PC-9 (cell line): ENCODE results near the gene PPP1R27. TPM values are rescaled to one million over a fixed set of nuclear protein-coding genes. Genes with fewer than 3 reads are reported as not detected.

Experiments
- BruUV-seq: library from RNA; stranded (reverse); fragments of 400-500 nt; replicated peaks from 2 replicates; lab custom pipeline; 2021; lab: Mats Ljungman, UMichigan
- CTCF ChIA-PET: fragments of 300-600 bp; sonication (Branson Sonifier 250); formaldehyde crosslinking; loops from one replicate; lab custom pipeline; 2022; ENCODE audit warnings: antibody characterized with exemption; lab: Charles Lee
- POLR2A ChIA-PET: fragments of 300-600 bp; sonication (Branson Sonifier 250); formaldehyde crosslinking; loops from one replicate; lab custom pipeline; 2022; ENCODE audit warnings: antibody characterized with exemption; ENCODE audit not compliant: unreplicated experiment; lab: Charles Lee
- DNase-seq, 2 experiments: peaks; one replicate each; pipeline versions ENCODE4 v3.0.0 to v3.0.0-alpha.2; 2015 to 2022; ENCODE audit warnings: mixed read lengths in 1 of 2
- H2AFZ ChIP-seq: fragments of 200-600 bp; sonication (generic); 2 replicates; pipeline ENCODE4 v1.8.1; 2017; ENCODE audit warnings: antibody characterized with exemption
- H3F3A ChIP-seq: fragments of 200-600 bp; sonication (generic); 2 replicates; pipeline ENCODE4 v1.8.1; 2017; ENCODE audit warnings: antibody characterized with exemption, mild to moderate bottlenecking, low read depth; ENCODE audit not compliant: insufficient read depth
- H3K27ac ChIP-seq: fragments of 200-600 bp; sonication (generic); 2 replicates; pipeline ENCODE4 v1.6.1; 2016; ENCODE audit warnings: mixed run types
- H3K27me3 ChIP-seq: fragments of 200-600 bp; sonication (generic); 2 replicates; pipeline ENCODE4 v1.6.1; 2016; ENCODE audit warnings: low read depth, mixed run types; ENCODE audit not compliant: insufficient read depth
- H3K36me3 ChIP-seq: fragments of 200-600 bp; sonication (generic); 2 replicates; pipeline ENCODE4 v1.6.1; 2016; ENCODE audit warnings: low read depth, mixed run types
- H3K4me1 ChIP-seq: fragments of 200-600 bp; sonication (generic); replicated peaks from 2 replicates; pipeline ENCODE4 v1.6.1; 2016; ENCODE audit warnings: mixed run types; ENCODE audit not compliant: insufficient read depth
- H3K4me2 ChIP-seq: fragments of 200-600 bp; sonication (generic); 2 replicates; pipeline ENCODE4 v1.6.1; 2017; ENCODE audit warnings: mixed run types
- H3K4me3 ChIP-seq: fragments of 200-600 bp; sonication (generic); 2 replicates; pipeline ENCODE4 v1.6.1; 2016; ENCODE audit warnings: mixed run types
- H3K79me2 ChIP-seq: fragments of 200-600 bp; sonication (generic); 2 replicates; pipeline ENCODE4 v1.6.1; 2017; ENCODE audit warnings: low read depth, mixed run types
- H3K9me2 ChIP-seq: fragments of 200-600 bp; sonication (generic); 2 replicates; pipeline ENCODE4 v1.8.1; 2017; ENCODE audit warnings: mild to moderate bottlenecking; ENCODE audit not compliant: insufficient read depth
- H3K9me3 ChIP-seq: fragments of 200-600 bp; sonication (generic); 2 replicates; pipeline ENCODE4 v1.8.1; 2016; ENCODE audit warnings: low read depth; ENCODE audit not compliant: insufficient read depth
- H4K20me1 ChIP-seq: fragments of 200-600 bp; sonication (generic); 2 replicates; pipeline ENCODE4 v1.8.1; 2017; ENCODE audit not compliant: insufficient read depth
- EZH2 ChIP-seq: fragments of 200-600 bp; sonication (generic); IDR thresholded peaks from 2 replicates; pipeline ENCODE4 v1.8.0; 2017; ENCODE audit warnings: antibody characterized with exemption, low read depth
- intact Hi-C: fragments of 100-400 bp; cut with micrococcal nuclease; formaldehyde crosslinking; loops from one replicate; pipeline ENCODE4 v1.10.0; 2022; ENCODE audit not compliant: unreplicated experiment
- total RNA-seq: library from RNA; stranded (reverse); gene quantifications from 2 replicates; pipeline ENCODE4 v1.2.3, GENCODE V29; 2021
- TF ChIP-seq, protein P1 (sequence below): fragments of 200-600 bp; sonication (generic); conservative IDR thresholded peaks from 2 replicates; pipeline ENCODE4 v1.6.1; 2017; ENCODE audit warnings: mixed run types, antibody characterized with exemption, mild to moderate bottlenecking, moderate library complexity

The PPP1R27 gene
- total RNA-seq, 1 experiment from 2014 or later: not detected

DNA sequence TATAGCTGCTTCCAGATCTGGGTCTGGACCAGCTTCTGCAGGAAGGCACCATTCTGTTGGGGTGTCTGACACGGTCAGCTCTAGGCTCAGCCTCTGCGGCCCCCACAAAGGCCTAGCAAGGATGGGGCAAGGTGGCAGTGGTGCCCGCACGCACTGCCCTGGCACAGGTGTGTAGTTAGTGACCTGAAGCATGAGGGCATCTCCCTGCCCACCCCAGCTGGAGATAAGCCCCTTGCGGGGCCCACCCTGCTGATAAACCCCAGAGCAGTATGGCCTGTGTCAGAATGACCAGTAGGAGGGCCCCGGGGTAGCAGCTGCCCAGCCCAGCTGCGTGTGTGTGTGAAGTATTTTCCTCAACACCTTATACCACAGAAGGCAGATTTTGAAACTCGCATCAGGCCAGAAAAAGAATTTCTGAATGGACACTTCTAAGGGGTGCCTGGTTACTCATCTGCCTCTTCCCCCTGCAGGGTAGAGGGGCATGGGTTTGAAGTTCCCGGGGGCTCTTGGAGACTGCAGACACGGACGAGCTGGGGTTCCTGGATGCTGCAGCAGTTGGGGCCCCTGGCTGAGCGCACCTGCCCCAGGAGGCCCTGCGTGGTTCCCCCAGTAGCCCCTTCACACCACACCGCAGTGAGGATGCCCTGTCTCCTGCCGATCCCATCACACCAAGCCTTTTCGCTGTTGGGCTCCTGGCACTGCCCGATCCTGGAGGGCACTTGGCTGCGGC lies 31.8 kb upstream of the PPP1R27 start:
- Histone ChIP-seq H3K9me2 (no peaks in the 10 kb centered on the region), H3K27ac (no peak overlapping the region), H3F3A (peaks cover 66% of the 10 kb centered on the region), H2AFZ (no peak overlapping the region), H4K20me1 (peaks cover 40% of the 10 kb centered on the region), H3K9me3 (no peaks in the 10 kb centered on the region), H3K4me2 (no peak overlapping the region), H3K79me2 (peaks cover 44% of the 10 kb centered on the region), H3K4me1 (0 out of 2 replicates have a peak, but pooled peaks cover 8% of the 10 kb centered on the region), H3K4me3 (no peak overlapping the region), H3K27me3 (no peaks in the 10 kb centered on the region), H3K36me3 (peaks cover 10% of the 10 kb centered on the region; the same call in 1 of the 2 replicates)
- BruUV-seq: no TSS peak
- intact Hi-C loops: loop anchor here (5.0 kb wide), 1 partner anchor 61 kb away; the partner anchor contains the start of gene MAFG
- ChIA-PET CTCF (no interaction called here), POLR2A (interaction anchor here (0.6 kb wide), 1 partner anchor 279 kb away, joined by 10 read pairs; no protein-coding TSS in a partner anchor)
- TF ChIP-seq, protein P1, sequence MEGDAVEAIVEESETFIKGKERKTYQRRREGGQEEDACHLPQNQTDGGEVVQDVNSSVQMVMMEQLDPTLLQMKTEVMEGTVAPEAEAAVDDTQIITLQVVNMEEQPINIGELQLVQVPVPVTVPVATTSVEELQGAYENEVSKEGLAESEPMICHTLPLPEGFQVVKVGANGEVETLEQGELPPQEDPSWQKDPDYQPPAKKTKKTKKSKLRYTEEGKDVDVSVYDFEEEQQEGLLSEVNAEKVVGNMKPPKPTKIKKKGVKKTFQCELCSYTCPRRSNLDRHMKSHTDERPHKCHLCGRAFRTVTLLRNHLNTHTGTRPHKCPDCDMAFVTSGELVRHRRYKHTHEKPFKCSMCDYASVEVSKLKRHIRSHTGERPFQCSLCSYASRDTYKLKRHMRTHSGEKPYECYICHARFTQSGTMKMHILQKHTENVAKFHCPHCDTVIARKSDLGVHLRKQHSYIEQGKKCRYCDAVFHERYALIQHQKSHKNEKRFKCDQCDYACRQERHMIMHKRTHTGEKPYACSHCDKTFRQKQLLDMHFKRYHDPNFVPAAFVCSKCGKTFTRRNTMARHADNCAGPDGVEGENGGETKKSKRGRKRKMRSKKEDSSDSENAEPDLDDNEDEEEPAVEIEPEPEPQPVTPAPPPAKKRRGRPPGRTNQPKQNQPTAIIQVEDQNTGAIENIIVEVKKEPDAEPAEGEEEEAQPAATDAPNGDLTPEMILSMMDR: no peak
- no peak for TF ChIP-seq EZH2
- DNase-seq: no peak

DNA sequence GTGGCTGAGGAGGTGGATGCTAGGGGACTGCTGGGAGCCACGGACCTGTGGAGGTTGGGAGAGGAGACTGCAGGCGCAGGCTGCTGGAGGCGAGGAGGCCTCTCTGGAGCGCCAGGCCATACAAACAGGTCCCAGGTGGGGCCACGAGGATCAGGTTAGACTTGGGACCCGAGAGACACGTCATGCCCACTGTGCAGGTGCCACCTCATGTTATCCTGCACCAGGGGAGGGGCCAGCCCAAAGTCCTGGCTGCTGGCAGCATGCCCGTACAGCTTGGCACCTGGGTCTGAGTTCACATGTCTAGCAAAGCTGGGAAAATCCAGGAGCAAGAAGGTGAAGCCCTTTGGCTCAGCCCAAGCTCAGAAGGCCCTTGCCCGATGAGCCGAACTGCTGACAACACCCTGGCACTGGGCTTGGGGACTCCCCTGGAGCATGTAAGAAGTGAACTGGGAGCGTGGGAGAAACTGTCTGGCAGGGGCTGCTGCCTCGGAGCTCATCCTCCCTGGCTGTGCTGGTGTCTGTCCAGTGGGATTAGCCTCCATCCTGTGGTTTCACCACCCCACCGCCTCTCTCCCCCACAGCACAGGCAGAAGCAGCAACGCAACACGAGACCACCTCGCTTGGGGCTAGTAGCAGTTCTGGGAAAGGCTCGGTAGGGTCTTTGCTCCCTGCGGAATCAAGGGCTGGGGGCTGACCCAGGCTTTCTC lies 31.0 kb upstream of the PPP1R27 start:
- Histone ChIP-seq H4K20me1 (peaks cover 40% of the 10 kb centered on the region), H3F3A (peaks cover 68% of the 10 kb centered on the region), H3K4me2 (no peak overlapping the region), H3K4me1 (0 out of 2 replicates have a peak, but pooled peaks cover 8% of the 10 kb centered on the region), H3K9me2 (no peaks in the 10 kb centered on the region), H3K4me3 (no peak overlapping the region), H3K27me3 (no peaks in the 10 kb centered on the region), H3K9me3 (no peaks in the 10 kb centered on the region), H3K79me2 (peaks cover 45% of the 10 kb centered on the region), H2AFZ (no peak overlapping the region), H3K27ac (no peak overlapping the region), H3K36me3 (peaks cover 10% of the 10 kb centered on the region; the same call in 1 of the 2 replicates)
- DNase-seq: peak in 1 of 2 experiments; percentile 44
- TF ChIP-seq EZH2: no peak
- TF ChIP-seq, protein P1: no peak
- intact Hi-C loops: loop anchor here (5.0 kb wide), 1 partner anchor 61 kb away; the partner anchor contains the start of gene MAFG
- no TSS peak for BruUV-seq
- POLR2A ChIA-PET: interaction anchor here (0.6 kb wide), 1 partner anchor 280 kb away, joined by 10 read pairs; no protein-coding TSS in a partner anchor
- CTCF ChIA-PET: no interaction called here

DNA sequence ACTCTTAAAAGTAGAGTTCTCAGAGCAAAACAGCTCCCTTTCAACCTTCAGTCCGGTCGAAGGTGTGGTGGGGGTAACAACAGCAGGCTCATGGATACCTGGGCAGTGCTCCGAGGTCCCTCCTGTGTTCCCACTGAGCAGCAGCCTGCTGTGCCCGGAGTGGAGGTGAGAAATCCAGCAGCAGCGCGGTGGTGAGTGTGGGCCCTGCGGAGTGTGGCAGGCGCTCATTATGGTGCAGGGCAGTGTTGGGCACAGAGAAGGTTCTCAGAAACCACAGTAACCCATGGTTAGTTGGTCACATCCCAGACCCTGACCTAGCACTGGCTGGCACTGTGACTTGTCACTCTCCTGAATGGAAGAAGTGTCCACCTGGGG lies 30.5 kb upstream of the PPP1R27 start:
- H3K27ac ChIP-seq: no peak overlapping the region
- no peaks in the 10 kb centered on the region for H3K9me2 ChIP-seq
- intact Hi-C loops: loop anchor here (5.0 kb wide), 1 partner anchor 62 kb away; the partner anchor contains the start of gene MAFG
- H3K4me2 ChIP-seq: no peak overlapping the region
- peaks cover 66% of the 10 kb centered on the region for H3F3A ChIP-seq
- TF ChIP-seq, protein P1: no peak
- no peak for TF ChIP-seq EZH2
- ChIA-PET POLR2A (no interaction called here), CTCF (interaction anchor here (0.7 kb wide), 1 partner anchor 27 kb away, joined by 3 read pairs; no protein-coding TSS in a partner anchor)
- 0 out of 2 replicates have a peak, but pooled peaks cover 8% of the 10 kb centered on the region for H3K4me1 ChIP-seq
- no peak overlapping the region for H3K4me3 ChIP-seq
- peaks cover 43% of the 10 kb centered on the region for H3K79me2 ChIP-seq
- no peak for DNase-seq
- peaks cover 38% of the 10 kb centered on the region for H4K20me1 ChIP-seq
- H3K9me3 ChIP-seq: no peaks in the 10 kb centered on the region
- BruUV-seq: no TSS peak
- peaks cover 10% of the 10 kb centered on the region; the same call in 1 of the 2 replicates for H3K36me3 ChIP-seq
- no peak overlapping the region for H2AFZ ChIP-seq
- H3K27me3 ChIP-seq: no peaks in the 10 kb centered on the region
